Left lung (tissue), 10 donors: ENCODE data around the gene RNASEH2B. TPM values are rescaled to one million over a fixed set of nuclear protein-coding genes. Genes with fewer than 3 reads are reported as not detected.
A peak's percentile ranks its signal among the peaks of the same experiment; 100 is the strongest.

Experiments
- ATAC-seq: fragments of 200-7000 bp; cut with Tn5 transposase; one replicate; pipeline ENCODE4 v1.9.1; 2020; ENCODE audit warnings: moderate library complexity
- DNase-seq, 4 donors: peaks; one replicate each; pipeline ENCODE4 v3.0.0-alpha.2; 2013 to 2020
- H3K27ac ChIP-seq, 2 donors: fragments of 200-600 bp; sonication (generic) in 1 of 2; one replicate each; pipeline versions ENCODE4 v1.5.0 to v1.8.0; 2020 to 2021
- H3K27me3 ChIP-seq, 2 donors: fragments of 200-600 bp; sonication (generic) in 1 of 2; one replicate each; pipeline versions ENCODE4 v1.5.0 to v1.8.0; 2020 to 2021
- H3K36me3 ChIP-seq, 2 donors: fragments of 200-600 bp; sonication (generic) in 1 of 2; one replicate each; pipeline versions ENCODE4 v1.5.0 to v1.8.0; 2020 to 2021
- H3K4me1 ChIP-seq, 2 donors: fragments of 200-600 bp; one replicate each; pipeline ENCODE4 v1.8.0; 2021
- H3K4me3 ChIP-seq, 2 donors: fragments of 200-600 bp; sonication (generic) in 1 of 2; one replicate each; pipeline versions ENCODE4 v1.5.0 to v1.8.0; 2020 to 2021; ENCODE audit warnings: mild to moderate bottlenecking in 1 of 2
- H3K9me3 ChIP-seq, 2 donors: fragments of 200-600 bp; sonication (generic) in 1 of 2; one replicate each; pipeline versions ENCODE4 v1.5.0 to v1.8.0; 2020 to 2021
- CTCF ChIP-seq, 2 donors: fragments of 200-600 bp; sonication (generic) in 1 of 2; IDR thresholded peaks; one replicate each; pipeline versions ENCODE4 v1.5.0 to v1.8.0; 2021; ENCODE audit warnings: antibody characterized with exemption in 2 of 2
- intact Hi-C, 2 donors: fragments of 100-400 bp; cut with DNase I; formaldehyde crosslinking; loops; one replicate each; pipeline versions ENCODE4 v1.11.2 to v1.14.2; 2022
- polyA plus RNA-seq, 6 donors: library from polyadenylated mRNA; unstranded; fragments of 120-200 nt; gene quantifications; one replicate each; pipeline ENCODE4 v1.2.1, GENCODE V29; 2013; ENCODE audit not compliant: insufficient read length in 6 of 6
- total RNA-seq, 2 donors: library from RNA; stranded (reverse); fragmentation: NEBNext Ultra II Directional; extraction: Animal tissue kit (Norgen Biotek cat#: 25700); gene quantifications; one replicate each; pipeline ENCODE4 v1.2.1, GENCODE V29; 2021
- donor health status: DM: no; HTN: yes; CAD: no.
- donor health status: DM: no; HTN: no; CAD: no.

RNASEH2B gene
- total and polyA plus RNA-seq, 8 donors = 39.6 to 73.3 (median 63.5) TPM

GRCh38 chr13:50999641-51000040, 90.0 kb downstream of the RNASEH2B start:
- TF ChIP-seq CTCF (IDR thresholded peaks at IDR 0.05) = no peak
- ATAC-seq = no peak
- Histone ChIP-seq H3K4me1 (no peaks in the 10 kb centered on the region), H3K9me3 (no peaks in the 10 kb centered on the region), H3K27ac (no peak overlapping the region), H3K36me3 (no peaks in the 10 kb centered on the region), H3K27me3 (no peaks in the 10 kb centered on the region), H3K4me3 (no peak overlapping the region)
- intact Hi-C loops = no loop called here
- DNase-seq = no peak

GRCh38 chr13:51000061-51000460, 90.5 kb downstream of the RNASEH2B start:
- no peak for TF ChIP-seq CTCF (IDR thresholded peaks at IDR 0.05)
- no peaks in the 10 kb centered on the region for H3K4me1 ChIP-seq
- DNase-seq (no peak), ATAC-seq (no peak)
- H3K27me3 ChIP-seq = no peaks in the 10 kb centered on the region
- H3K36me3 ChIP-seq = no peaks in the 10 kb centered on the region
- intact Hi-C loops = no loop called here
- no peaks in the 10 kb centered on the region for H3K9me3 ChIP-seq
- no peak overlapping the region for H3K27ac ChIP-seq
- no peak overlapping the region for H3K4me3 ChIP-seq

- no peak overlapping the region for H3K27ac ChIP-seq
- no peaks in the 10 kb centered on the region for H3K27me3 ChIP-seq
- H3K36me3 ChIP-seq = no peaks in the 10 kb centered on the region
- intact Hi-C loops = no loop called here
- H3K4me3 ChIP-seq = no peak overlapping the region
- H3K9me3 ChIP-seq = no peaks in the 10 kb centered on the region
- ATAC-seq (peak; percentile 46), DNase-seq (peak in 2 of 4 donors; percentile 67 to 80)
- H3K4me1 ChIP-seq = no peaks in the 10 kb centered on the region
- TF ChIP-seq CTCF (IDR thresholded peaks at IDR 0.05) = no peak
These were observed 91.1 kb downstream of the RNASEH2B start for GRCh38 chr13:51000571-51001260.

GRCh38 chr13:51001335-51001734, 91.7 kb downstream of the RNASEH2B start:
- TF ChIP-seq CTCF (IDR thresholded peaks at IDR 0.05) = no peak
- no peaks in the 10 kb centered on the region for H3K4me1 ChIP-seq
- H3K27ac ChIP-seq = no peak overlapping the region
- intact Hi-C loops = no loop called here
- H3K27me3 ChIP-seq = no peaks in the 10 kb centered on the region
- H3K36me3 ChIP-seq = no peaks in the 10 kb centered on the region
- ATAC-seq (no peak), DNase-seq (no peak)
- H3K9me3 ChIP-seq = no peaks in the 10 kb centered on the region
- H3K4me3 ChIP-seq = no peak overlapping the region

GRCh38 chr13:51002736-51003135, 93.1 kb downstream of the RNASEH2B start:
- DNase-seq (no peak), ATAC-seq (no peak)
- H3K27ac ChIP-seq = no peak overlapping the region
- no peaks in the 10 kb centered on the region for H3K9me3 ChIP-seq
- no peaks in the 10 kb centered on the region for H3K27me3 ChIP-seq
- intact Hi-C loops = no loop called here
- H3K4me1 ChIP-seq = no peaks in the 10 kb centered on the region
- TF ChIP-seq CTCF (IDR thresholded peaks at IDR 0.05) = no peak
- no peak overlapping the region for H3K4me3 ChIP-seq
- no peaks in the 10 kb centered on the region for H3K36me3 ChIP-seq
